Smooth muscle cell of the brain vasculature (primary cell): ENCODE results near the gene TRAPPC5.

Source experiments
- DNase-seq: peaks from one replicate; pipeline ENCODE4 v3.0.0-alpha.2; 2012; ENCODE audit warnings: low read depth, low spot score

TRAPPC5 gene

DNA sequence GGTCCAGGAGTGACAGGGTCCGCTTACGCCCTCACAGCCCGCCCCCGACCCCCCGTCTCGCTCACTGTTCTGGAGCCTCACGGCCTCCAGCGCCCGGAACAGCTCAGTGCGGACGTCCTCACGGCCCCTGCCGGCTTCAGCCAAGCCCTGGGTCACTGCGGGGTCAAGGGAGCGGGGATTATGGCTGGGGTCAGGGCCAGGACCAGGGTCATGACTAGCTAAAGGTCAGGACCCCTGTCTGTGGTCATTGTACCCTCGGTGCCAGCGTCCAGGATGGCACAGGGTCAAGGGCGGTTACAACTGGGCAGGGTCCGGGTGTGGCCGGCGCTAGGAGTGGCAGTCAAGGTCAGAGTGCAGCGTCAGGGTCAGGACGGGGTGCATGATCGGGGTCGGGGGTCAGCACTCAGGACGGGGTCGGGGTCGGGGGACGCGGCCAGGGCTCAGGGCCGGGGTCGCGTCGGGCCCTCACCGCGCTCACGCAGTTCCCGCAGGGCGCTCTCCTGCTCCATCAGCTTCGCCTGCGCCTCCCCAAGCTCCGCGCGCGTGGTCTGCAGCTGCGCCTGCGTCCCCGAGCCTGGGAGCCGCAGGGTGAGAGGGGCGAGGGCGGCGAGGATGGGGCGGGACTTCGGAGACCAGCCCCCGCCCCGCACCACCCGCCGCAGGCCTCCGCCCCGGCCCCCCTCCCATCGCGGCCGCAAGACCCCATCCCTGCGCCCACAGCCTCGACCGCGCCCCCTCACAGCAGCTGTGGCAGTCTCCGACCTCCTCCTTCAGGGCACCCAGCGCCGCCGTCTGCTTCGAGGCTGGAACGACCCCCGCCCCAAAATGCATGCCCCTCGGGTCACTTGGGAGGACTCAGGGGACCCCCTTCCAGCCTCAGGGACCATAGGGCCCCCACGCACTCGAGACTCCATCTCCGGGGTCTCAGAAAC lies 49.9 kb downstream of the TRAPPC5 start:
- no peak for DNase-seq

DNA sequence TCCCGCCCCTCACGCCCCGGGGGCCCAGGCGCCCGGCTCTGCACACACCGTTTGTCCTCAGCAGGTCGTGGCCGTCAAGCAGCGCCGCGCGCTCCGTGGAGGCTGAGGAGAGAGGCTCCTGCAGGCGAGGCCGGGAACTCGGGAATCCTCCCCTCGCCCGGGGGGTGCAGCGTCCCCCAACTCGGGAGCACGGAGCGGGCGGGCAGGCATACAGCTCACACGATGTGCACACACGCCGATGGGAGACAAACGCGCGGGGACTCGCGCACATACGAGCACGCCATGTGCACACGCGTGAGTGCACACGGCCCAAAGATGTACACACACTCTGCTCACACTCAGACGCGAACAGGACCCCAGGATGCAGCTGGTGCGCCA lies 50.6 kb downstream of the TRAPPC5 start:
- DNase-seq: no peak

DNA sequence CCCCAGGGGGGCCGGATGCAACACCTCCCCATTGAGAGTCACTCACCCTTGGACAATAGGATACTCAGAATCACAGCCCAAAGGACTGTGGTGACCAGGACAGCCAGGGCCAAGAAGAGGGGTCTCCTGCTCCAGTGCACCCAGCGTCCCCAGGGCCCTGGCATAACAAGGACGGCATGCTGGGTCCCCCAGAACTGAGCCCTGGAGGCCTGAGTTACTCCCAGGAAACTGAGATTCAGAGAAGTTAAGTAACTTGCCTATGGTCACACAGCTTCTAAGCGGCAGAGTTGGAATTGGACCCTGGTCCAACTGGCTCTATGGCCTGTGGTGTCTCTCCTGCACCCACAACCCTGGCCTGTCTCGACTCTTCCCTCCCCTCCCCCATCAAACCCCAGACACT lies 51.0 kb downstream of the TRAPPC5 start:
- DNase-seq: no peak

DNA sequence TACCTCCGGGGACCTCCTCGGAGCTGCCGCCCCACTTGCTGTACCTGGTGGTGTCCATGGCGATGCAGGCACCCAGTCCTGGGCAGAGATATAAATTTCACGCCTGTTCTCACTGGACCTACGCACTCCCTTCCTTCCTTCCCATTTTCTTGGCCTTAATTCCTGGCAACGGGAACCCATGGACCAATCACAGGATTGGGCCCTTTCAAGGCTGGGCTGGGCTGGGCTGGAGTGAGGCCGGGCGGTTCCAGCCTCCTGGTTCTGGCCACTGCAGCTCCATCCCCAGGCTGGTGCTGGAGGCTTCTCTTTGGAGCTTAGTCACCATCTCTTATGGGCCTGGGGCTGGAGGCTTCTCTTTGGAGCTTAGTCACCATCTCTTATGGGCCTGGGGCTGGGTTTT lies 51.4 kb downstream of the TRAPPC5 start, which contains the start of gene CLEC4G:
Gene CLEC4G, minus strand, starts transcription at position 66 of the 400 bp plus-strand sequence. Its CDS starts 8 bp downstream, at position 58.
- DNase-seq: no peak

DNA sequence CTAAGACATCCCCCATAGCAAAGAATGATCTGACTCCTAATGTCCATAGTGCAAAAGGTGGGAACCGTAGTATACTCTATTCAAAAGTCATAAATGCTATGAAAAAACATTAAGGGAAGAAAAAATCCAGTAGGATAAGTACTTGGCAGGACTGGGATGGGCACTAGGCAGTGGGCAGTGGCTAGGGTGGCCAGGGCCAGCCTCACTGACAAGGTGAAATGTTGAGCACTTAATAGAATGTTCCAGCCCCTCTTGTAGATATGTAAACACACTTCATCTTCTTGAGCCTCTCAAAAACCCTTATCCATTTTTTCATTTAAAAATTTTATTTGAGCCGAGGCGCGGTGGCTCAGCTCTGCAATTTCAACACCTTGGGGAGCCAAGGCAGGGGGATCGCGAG lies 52.7 kb downstream of the TRAPPC5 start:
- DNase-seq: no peak

DNA sequence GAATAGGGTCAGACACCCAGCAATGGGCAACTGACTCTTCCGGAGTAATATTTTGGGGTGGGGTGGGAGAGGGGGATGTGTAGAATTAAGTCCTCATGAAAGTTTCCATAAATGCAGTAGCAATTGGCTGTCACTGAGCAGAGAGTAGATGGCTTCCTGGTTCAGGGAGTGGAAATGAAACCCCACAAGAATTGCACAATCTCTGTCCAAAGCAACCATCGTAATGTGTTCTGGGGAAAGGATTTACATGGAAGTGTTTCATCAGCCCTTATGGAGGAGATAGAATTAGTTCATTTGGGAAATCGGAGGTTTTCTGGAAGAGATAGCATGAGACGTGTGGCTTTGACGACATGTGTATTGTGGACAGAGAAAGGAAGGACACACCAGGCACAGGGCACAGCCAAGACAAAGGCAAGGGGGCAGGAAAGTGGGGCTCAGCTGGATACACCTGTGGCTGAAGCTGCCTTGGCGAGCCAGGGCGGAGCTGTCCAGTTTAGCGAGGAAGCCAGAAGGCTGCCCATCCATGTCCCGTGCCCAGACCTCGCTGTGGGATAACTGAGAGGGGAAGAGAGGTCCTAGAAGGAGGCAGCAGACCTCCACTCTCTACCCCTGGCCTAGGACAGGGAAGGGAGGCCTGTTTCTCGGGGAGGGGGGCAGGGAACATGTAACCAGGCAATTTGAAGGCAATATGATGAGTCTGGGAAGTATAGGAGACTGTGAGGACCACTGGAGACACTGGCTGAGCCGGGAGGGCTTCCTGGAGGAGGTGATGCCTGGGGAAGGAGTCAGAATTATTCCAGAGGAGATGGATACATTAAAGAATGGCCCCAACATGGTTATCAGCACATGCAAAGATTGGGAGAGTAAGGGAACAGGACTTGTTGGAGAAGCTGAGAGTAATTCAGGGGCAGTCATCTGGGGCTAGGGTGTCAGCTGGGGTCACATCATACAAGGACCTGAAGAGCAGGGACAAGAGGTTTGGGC lies 53.9 kb downstream of the TRAPPC5 start:
- DNase-seq: no peak

DNA sequence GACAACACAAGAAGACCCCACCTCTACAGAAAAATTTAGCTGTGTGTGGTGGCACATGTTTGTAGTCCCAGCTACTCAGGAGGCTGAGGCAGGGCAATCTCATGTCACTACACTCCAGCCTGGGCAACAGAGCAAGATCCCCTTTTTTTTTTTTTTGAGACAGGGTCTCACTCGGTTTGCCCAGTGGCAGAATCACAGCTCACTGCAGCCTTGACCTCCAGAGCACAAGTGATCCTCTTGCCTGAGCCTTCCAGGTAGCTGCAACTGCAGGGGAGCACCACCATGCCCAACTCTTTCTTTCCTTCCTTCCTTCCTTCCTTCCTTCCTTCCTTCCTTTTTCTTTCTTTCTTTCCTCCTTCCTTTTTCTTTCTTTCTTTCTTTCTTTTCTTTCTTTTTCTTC lies 55.5 kb downstream of the TRAPPC5 start:
- no peak for DNase-seq

DNA sequence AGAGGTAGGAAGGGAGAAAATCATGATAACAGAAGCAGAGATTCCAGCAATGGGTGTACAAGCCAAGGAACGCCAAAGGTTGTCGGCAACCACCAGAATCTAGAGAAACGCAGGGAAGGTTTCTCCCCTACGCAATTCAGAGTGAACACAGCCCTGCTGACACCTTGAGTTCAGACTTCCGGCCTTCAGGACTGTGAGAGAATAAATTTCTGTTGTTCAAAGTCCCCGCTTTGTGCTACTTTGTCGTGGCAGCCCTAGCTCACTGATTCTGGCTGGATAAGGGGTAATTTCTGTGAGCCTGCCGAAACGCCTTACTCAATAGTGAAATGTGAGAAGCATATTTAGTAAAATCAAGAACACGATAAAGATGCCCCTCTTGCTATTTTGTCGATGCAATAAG lies 56.6 kb downstream of the TRAPPC5 start:
- no peak for DNase-seq
